Naive B cell (primary cell): ENCODE data around the gene NFKB2. TPM values are rescaled to one million over a fixed set of nuclear protein-coding genes. Genes with fewer than 3 reads are reported as not detected.

Source experiments
- ATAC-seq, 2 donors: fragments of 150-1000 bp; cut with Tn5 transposase; 2 replicates each; pipeline ENCODE4 v1.10.0; 2021; ENCODE audit warnings: low read depth in 2 of 2, mild to moderate bottlenecking in 2 of 2, moderate library complexity in 2 of 2
- DNase-seq: peaks from one replicate; pipeline ENCODE4 v3.0.0; 2022
- H3K27ac Mint-ChIP-seq, 6 donors: one replicate each; pipeline ENCODE4 v1.8.0; 2020 to 2022; ENCODE audit warnings: mild to moderate bottlenecking in 6 of 6, mixed read lengths in 6 of 6, moderate library complexity in 5 of 6, inconsistent platforms in 2 of 6
- H3K27me3 Mint-ChIP-seq, 3 donors: one replicate each; pipeline ENCODE4 v1.8.0; 2021 to 2022; ENCODE audit warnings: mixed read lengths in 3 of 3, mild to moderate bottlenecking in 1 of 3
- H3K36me3 Mint-ChIP-seq, 2 donors: one replicate each; pipeline ENCODE4 v1.8.0; 2020 to 2022; ENCODE audit warnings: mixed read lengths in 2 of 2, inconsistent platforms in 1 of 2, mild to moderate bottlenecking in 1 of 2
- H3K4me1 Mint-ChIP-seq, 3 donors: one replicate each; pipeline ENCODE4 v1.8.0; 2020 to 2022; ENCODE audit warnings: mixed read lengths in 3 of 3, inconsistent platforms in 1 of 3, mild to moderate bottlenecking in 1 of 3, moderate library complexity in 1 of 3
- H3K4me3 Mint-ChIP-seq, 8 donors: one replicate each; pipeline ENCODE4 v1.8.0; 2020 to 2022; ENCODE audit warnings: mild to moderate bottlenecking in 8 of 8, mixed read lengths in 8 of 8, moderate library complexity in 8 of 8, inconsistent platforms in 2 of 8
- H3K9me3 Mint-ChIP-seq, 7 donors: one replicate each; pipeline ENCODE4 v1.8.0; 2020 to 2022; ENCODE audit warnings: mixed read lengths in 7 of 7, mild to moderate bottlenecking in 5 of 7, inconsistent platforms in 2 of 7, moderate library complexity in 1 of 7
- polyA plus RNA-seq, 6 donors: library from polyadenylated mRNA; unstranded; fragments of 300-500 nt; fragmentation: Illumina TruSeq; gene quantifications; one replicate each; pipeline ENCODE4 v1.2.3, GENCODE V29; 2021; ENCODE audit warnings: low read depth in 6 of 6

NFKB2 gene
- polyA plus RNA-seq: 10 to 100 TPM; 24.2 to 49.4 (median 34.7) TPM

DNA sequence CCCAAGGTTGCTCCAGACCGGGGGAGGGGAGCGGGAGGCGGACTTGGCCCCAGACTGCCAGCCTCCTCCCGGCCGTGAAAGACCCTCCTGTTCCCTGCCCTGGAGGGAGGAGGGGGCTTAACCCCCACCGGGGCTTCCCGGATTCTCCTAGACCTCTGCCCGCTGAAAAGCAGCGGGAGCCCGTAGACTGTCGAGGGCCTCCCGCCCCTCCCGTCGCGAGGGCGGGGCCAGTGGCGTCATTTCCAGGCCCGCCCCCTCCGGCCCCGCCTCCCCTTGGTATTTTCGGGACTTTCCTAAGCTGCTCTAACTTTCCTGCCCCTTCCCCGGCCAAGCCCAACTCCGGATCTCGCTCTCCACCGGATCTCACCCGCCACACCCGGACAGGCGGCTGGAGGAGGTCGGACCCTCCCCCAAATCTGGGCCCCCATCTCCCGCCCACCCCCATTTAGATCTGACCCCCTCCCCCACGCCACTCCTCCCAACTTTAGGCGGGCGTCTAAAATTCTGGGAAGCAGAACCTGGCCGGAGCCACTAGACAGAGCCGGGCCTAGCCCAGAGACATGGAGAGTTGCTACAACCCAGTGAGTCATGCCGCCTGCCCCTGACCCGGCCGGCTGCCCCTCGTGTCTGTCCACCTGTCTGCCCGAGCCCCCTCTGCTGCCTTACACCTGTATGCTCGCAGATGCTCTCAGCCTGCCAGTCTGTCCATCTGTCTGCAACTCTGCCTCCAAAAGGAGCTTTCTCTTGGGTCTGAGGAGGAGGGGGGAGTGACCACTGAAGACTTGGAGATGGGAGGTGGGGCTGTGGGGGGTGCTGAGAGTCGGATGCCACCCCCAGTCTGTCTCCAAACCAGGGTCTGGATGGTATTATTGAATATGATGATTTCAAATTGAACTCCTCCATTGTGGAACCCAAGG is at the start of gene NFKB2:
NFKB2 (plus strand) TSS at position 306 of the 917 bp plus-strand sequence; CDS start at position 561, 255 bp downstream.
- Mint-ChIP-seq H3K4me1 (peaks cover 37 to 57% (median 55%) of the 10 kb centered on the region in 3 donors), H3K9me3 (no peaks in the 10 kb centered on the region), H3K27ac (peak within 1 kb of the TSS; percentile 100), H3K4me3 (peak within 1 kb of the TSS; percentile 92 to 99 (median 98)), H3K36me3 (peaks cover 0 to 8% of the 10 kb centered on the region in 2 donors), H3K27me3 (no peaks in the 10 kb centered on the region)
- DNase-seq: peak; percentile 94
- peak; percentile 27 to 40 for ATAC-seq

GRCh38 chr10:102347236-102347828 is 48.2 kb upstream of the NFKB2 start:
- H3K36me3 Mint-ChIP-seq: peaks cover 7 to 8% of the 10 kb centered on the region in 2 donors
- ATAC-seq: no peak
- no peaks in the 10 kb centered on the region for H3K27me3 Mint-ChIP-seq
- no peaks in the 10 kb centered on the region for H3K9me3 Mint-ChIP-seq
- DNase-seq: no peak
- no peaks in the 10 kb centered on the region for H3K4me1 Mint-ChIP-seq
- H3K4me3 Mint-ChIP-seq: no peak overlapping the region
- H3K27ac Mint-ChIP-seq: no peak overlapping the region

DNA sequence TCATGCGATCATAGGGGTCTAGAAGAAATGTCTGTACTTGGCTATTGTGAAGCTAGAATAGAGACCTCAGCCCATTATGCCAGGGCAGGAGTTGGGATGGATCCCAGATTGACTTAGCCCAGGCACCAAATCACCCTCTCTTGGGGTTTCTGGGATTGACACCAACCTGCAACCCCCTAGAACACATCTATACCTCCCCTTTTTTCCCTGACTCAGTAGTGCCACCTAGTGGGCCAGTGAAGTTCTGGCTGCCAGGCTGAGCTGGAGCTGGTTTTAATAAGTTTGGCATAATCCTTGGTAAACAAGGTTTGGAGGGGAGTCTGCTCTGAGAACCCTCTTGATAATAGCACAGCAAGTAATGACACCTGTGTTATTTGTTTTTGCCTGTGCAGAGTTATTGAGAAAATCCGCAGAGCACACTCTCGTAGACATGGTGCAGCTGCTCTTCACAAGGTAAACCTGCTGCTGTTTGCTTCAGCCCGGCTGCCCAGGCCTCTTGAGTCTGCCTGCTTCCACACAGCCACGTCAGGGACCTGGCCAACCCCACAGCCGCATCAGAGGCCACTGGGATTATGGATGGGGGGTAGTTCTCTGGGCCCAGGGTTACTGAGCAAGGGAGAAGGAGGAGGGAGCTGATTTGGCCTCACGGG is 43.3 kb upstream of the NFKB2 start:
- Mint-ChIP-seq H3K27ac (peak overlapping the region in 3 of 6 donors; percentile 10 to 66 (median 61)), H3K4me3 (no peak overlapping the region), H3K4me1 (peaks cover 0 to 4% (median 0%) of the 10 kb centered on the region in 3 donors), H3K36me3 (peaks cover 19 to 21% of the 10 kb centered on the region in 2 donors), H3K9me3 (no peaks in the 10 kb centered on the region), H3K27me3 (no peaks in the 10 kb centered on the region)
- DNase-seq (peak; percentile 60), ATAC-seq (peak; percentile 67 to 78)

DNA sequence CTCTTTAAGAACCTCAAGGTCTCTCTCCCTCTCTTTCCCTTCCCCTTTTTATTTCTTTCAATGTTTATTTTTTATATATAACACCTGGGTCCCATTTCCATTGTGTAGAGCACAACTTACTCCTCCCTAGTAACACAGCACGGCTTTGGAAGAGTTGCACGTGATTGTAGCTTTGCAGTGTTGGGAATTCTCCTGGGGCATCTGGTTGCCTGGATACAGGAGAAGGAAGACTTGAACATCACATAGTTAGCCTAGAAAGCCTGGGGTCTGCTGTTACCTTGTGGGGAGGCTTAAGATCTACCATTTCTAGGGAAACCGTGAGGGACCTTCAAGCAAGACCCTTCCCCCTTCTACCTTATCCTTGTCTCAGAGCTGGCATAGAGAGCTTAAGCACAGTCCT is 41.1 kb upstream of the NFKB2 start:
- no peak for ATAC-seq
- DNase-seq: no peak
- H3K27ac Mint-ChIP-seq: no peak overlapping the region
- no peaks in the 10 kb centered on the region for H3K9me3 Mint-ChIP-seq
- H3K4me1 Mint-ChIP-seq: peaks cover 0 to 4% (median 4%) of the 10 kb centered on the region in 3 donors
- H3K36me3 Mint-ChIP-seq: peaks cover 27 to 38% of the 10 kb centered on the region in 2 donors
- no peaks in the 10 kb centered on the region for H3K27me3 Mint-ChIP-seq
- H3K4me3 Mint-ChIP-seq: no peak overlapping the region

- H3K36me3 Mint-ChIP-seq: peaks cover 50 to 76% of the 10 kb centered on the region in 2 donors
- H3K27me3 Mint-ChIP-seq: no peaks in the 10 kb centered on the region
- no peak overlapping the region for H3K4me3 Mint-ChIP-seq
- H3K4me1 Mint-ChIP-seq: peaks cover 0 to 8% (median 4%) of the 10 kb centered on the region in 3 donors
- H3K27ac Mint-ChIP-seq: peak overlapping the region in 1 of 6 donors; percentile 56
- DNase-seq (no peak), ATAC-seq (no peak)
- no peaks in the 10 kb centered on the region for H3K9me3 Mint-ChIP-seq
Measured at GRCh38 chr10:102358712-102359382, 36.7 kb upstream of the NFKB2 start.

GRCh38 chr10:102367441-102367840 is 28.1 kb upstream of the NFKB2 start:
- Mint-ChIP-seq H3K36me3 (peaks cover 58 to 60% of the 10 kb centered on the region in 2 donors), H3K4me1 (peaks cover 0 to 9% (median 0%) of the 10 kb centered on the region in 3 donors), H3K27ac (peak overlapping the region in 1 of 6 donors; percentile 11), H3K9me3 (no peaks in the 10 kb centered on the region), H3K4me3 (no peak overlapping the region), H3K27me3 (no peaks in the 10 kb centered on the region)
- ATAC-seq (no peak), DNase-seq (no peak)

DNA sequence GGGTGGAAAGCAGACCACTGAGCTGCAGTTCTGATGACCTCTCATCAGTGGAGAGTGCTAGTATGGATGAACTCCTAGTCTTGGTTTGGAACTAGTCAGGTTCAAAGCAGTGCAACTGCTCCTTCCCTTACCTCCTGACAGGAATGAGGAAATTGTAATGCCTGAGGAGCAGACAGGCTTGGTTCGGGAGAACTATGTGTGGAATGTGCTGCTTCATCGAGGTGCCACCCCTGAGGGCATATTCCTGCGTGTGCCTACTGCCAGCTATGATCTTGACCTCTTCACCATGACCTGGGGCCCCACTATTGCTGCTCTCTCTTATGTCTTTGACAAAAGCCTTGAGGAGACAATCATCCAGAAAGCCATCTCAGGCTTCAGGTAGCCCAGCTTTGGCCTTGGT is 27.4 kb upstream of the NFKB2 start:
- Mint-ChIP-seq H3K4me1 (peaks cover 0 to 9% (median 0%) of the 10 kb centered on the region in 3 donors), H3K27me3 (no peaks in the 10 kb centered on the region), H3K9me3 (no peaks in the 10 kb centered on the region), H3K4me3 (no peak overlapping the region), H3K27ac (peak overlapping the region in 1 of 6 donors; percentile 19), H3K36me3 (peaks cover 52 to 56% of the 10 kb centered on the region in 2 donors)
- DNase-seq (no peak), ATAC-seq (no peak)

DNA sequence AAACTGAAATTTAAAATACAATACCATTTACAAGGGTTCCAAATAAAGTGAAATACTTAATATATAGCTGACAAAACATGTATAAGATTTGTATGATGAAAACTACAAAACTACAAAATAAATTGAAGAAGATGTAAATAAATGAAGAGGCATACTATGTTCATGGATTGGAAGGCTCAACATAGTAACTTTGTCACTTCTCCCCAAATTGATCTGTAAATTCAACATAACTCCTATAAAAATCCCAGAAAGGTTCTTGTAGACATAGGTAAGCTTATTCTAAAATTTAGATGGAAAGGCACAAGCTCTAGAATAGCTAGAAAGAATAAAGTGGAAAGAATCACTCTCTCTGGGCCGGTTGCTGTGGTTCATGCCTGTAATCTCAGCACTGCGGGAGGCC is 24.2 kb upstream of the NFKB2 start:
- Mint-ChIP-seq H3K27me3 (no peaks in the 10 kb centered on the region), H3K4me1 (peaks cover 0 to 7% (median 0%) of the 10 kb centered on the region in 3 donors), H3K36me3 (peaks cover 31 to 43% of the 10 kb centered on the region in 2 donors), H3K4me3 (no peak overlapping the region), H3K27ac (peak overlapping the region in 1 of 6 donors; percentile 10), H3K9me3 (no peaks in the 10 kb centered on the region)
- DNase-seq (no peak), ATAC-seq (no peak)

- Mint-ChIP-seq H3K9me3 (no peaks in the 10 kb centered on the region), H3K4me3 (no peak overlapping the region), H3K4me1 (no peaks in the 10 kb centered on the region), H3K27me3 (no peaks in the 10 kb centered on the region), H3K27ac (no peak overlapping the region), H3K36me3 (peaks cover 25 to 27% of the 10 kb centered on the region in 2 donors)
- ATAC-seq (peak in 1 of 2 donors; percentile 32), DNase-seq (no peak)
Measured at GRCh38 chr10:102375250-102375649, 20.3 kb upstream of the NFKB2 start.

DNA sequence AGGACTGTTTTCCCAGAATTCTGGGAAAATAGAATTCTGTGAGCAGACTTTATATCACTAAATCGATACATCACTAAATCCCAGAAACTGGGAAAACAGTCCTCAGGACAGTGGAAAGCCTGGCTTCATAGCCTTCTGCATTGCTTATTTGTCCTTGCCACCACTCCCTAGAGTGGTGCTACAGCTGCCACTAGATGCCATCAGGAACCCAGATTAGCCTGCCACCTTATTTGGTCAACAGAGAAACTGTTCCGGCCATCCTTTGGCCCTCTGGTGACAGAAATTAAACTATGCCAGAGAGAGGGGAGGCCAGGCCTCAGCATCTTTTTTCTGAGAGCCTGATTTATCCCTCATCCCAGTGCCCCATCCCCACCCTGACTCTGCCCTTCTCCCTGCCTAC is 19.6 kb upstream of the NFKB2 start:
- Mint-ChIP-seq H3K4me3 (no peak overlapping the region), H3K27me3 (no peaks in the 10 kb centered on the region), H3K36me3 (peaks cover 19 to 24% of the 10 kb centered on the region in 2 donors), H3K4me1 (no peaks in the 10 kb centered on the region), H3K27ac (peak overlapping the region in 2 of 6 donors; percentile 33 to 83), H3K9me3 (no peaks in the 10 kb centered on the region)
- no peak for DNase-seq
- ATAC-seq: no peak

GRCh38 chr10:102376901-102377300 is 18.6 kb upstream of the NFKB2 start:
- Mint-ChIP-seq H3K27me3 (no peaks in the 10 kb centered on the region), H3K36me3 (peaks cover 14 to 18% of the 10 kb centered on the region in 2 donors), H3K4me1 (peaks cover 0 to under 1% (median 0%) of the 10 kb centered on the region in 3 donors), H3K4me3 (no peak overlapping the region), H3K27ac (peak overlapping the region in 1 of 6 donors; percentile 66), H3K9me3 (no peaks in the 10 kb centered on the region)
- DNase-seq: no peak
- no peak for ATAC-seq

DNA sequence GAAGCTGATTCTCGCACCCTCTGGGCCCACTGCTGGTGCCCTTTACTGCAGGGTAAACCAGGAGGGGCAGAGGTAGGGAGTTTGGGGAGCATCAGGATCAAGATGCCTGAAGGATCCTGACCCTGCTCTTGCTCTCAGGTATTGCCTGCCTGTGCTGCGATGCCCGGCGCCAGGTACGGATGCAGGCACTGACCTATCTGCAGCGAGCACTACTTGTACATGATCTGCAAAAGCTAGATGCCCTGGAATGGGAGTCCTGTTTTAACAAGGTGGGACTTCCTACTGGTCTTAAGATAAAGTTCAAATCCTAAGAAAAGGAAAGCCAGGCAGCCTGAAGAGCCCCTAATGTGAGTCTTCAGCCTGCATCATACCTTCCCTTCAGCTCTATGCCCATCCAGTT is 16.1 kb upstream of the NFKB2 start:
- Mint-ChIP-seq H3K36me3 (peaks cover 13 to 14% of the 10 kb centered on the region in 2 donors), H3K27me3 (no peaks in the 10 kb centered on the region), H3K27ac (peak overlapping the region in 1 of 6 donors; percentile 63), H3K9me3 (no peaks in the 10 kb centered on the region), H3K4me3 (no peak overlapping the region), H3K4me1 (peaks cover 7 to 10% (median 8%) of the 10 kb centered on the region in 3 donors)
- no peak for DNase-seq
- ATAC-seq: no peak

GRCh38 chr10:102381983-102382382 is 13.5 kb upstream of the NFKB2 start:
- Mint-ChIP-seq H3K27me3 (no peaks in the 10 kb centered on the region), H3K27ac (no peak overlapping the region), H3K4me3 (no peak overlapping the region), H3K4me1 (peaks cover 10 to 16% (median 13%) of the 10 kb centered on the region in 3 donors), H3K9me3 (no peaks in the 10 kb centered on the region), H3K36me3 (peaks cover 4 to 14% of the 10 kb centered on the region in 2 donors)
- ATAC-seq: no peak
- DNase-seq: no peak
